Fibroblast of mammary gland (primary cell): ENCODE data around the gene TMEM238.

Experiments used
- DNase-seq: peaks from one replicate; pipeline ENCODE4 v3.0.0-alpha.2; 2010; ENCODE audit warnings: low read depth
- H3K4me3 ChIP-seq: 2 replicates; pipeline ENCODE4 v1.5.1; 2011; ENCODE audit warnings: low read depth, mild to moderate bottlenecking, low read length, moderate library complexity; ENCODE audit not compliant: control insufficient read depth
- CTCF ChIP-seq: conservative IDR thresholded peaks from 2 replicates; pipeline ENCODE4 v1.5.1; 2011; ENCODE audit warnings: low read depth, low read length, inconsistent platforms; ENCODE audit not compliant: control insufficient read depth, insufficient read depth

Gene TMEM238

GRCh38 chr19:55368701-55369563 is 15.2 kb downstream of the TMEM238 start:
- peak; percentile 33 for DNase-seq
- H3K4me3 ChIP-seq = peak overlapping the region; percentile 35
- TF ChIP-seq CTCF = no peak

GRCh38 chr19:55368106-55368505 is 16.0 kb downstream of the TMEM238 start:
- TF ChIP-seq CTCF = no peak
- no peak for DNase-seq
- H3K4me3 ChIP-seq = no peak overlapping the region

- no peak overlapping the region for H3K4me3 ChIP-seq
- no peak for DNase-seq
- TF ChIP-seq CTCF = no peak
Observed at GRCh38 chr19:55366790-55367189, 17.3 kb downstream of the TMEM238 start.

- DNase-seq = no peak
- no peak overlapping the region for H3K4me3 ChIP-seq
- TF ChIP-seq CTCF = no peak
Observed at GRCh38 chr19:55365964-55366363, 18.1 kb downstream of the TMEM238 start.

- TF ChIP-seq CTCF = no peak
- no peak overlapping the region for H3K4me3 ChIP-seq
- DNase-seq = no peak
Observed at GRCh38 chr19:55365245-55365644, 18.8 kb downstream of the TMEM238 start.

GRCh38 chr19:55362990-55363716 is 20.9 kb downstream of the TMEM238 start, which contains the start of gene GARIN5B:
TSS of gene GARIN5B (minus strand) at chr19:55363260. CDS start at chr19:55363066, 194 bp downstream.
- no peak for DNase-seq
- no peak within 1 kb of the TSS for H3K4me3 ChIP-seq
- no peak for TF ChIP-seq CTCF
